GM15510 (cell line): ENCODE results near the gene PLBD2.

ENCODE experiments used
- POLR2A ChIP-seq: IDR thresholded peaks from 3 replicates; pipeline ENCODE4 v1.6.1; 2011; ENCODE audit warnings: borderline replicate concordance; ENCODE audit not compliant: insufficient read length; ENCODE audit errors: extremely low read depth

The PLBD2 gene

GRCh38 chr12:113440336-113440735 is 81.9 kb downstream of the PLBD2 start:
- no peak for TF ChIP-seq POLR2A
